A549 (cell line): Measurements from ENCODE around the gene AFG3L2. TPM values are rescaled to one million over a fixed set of nuclear protein-coding genes. Genes with fewer than 3 reads are reported as not detected.

ENCODE experiments used
- ATAC-seq, 2 experiments: fragments of 200-7000 bp in 1 of 2; fragments of >200 bp in 1 of 2; cut with Nextera tagmentation in 1 of 2; cut with Tn5 transposase in 1 of 2; 3 replicates each; pipeline versions ENCODE4 v1.8.0 to v1.9.1; 2018 to 2020; ENCODE audit warnings: mild to moderate bottlenecking in 1 of 2, moderate library complexity in 1 of 2
- CTCF ChIA-PET: fragments of 300-600 bp; sonication (Branson Sonifier 250); formaldehyde crosslinking; extraction: SDS; loops from one replicate; lab custom pipeline; 2021; ENCODE audit warnings: antibody characterized with exemption, inconsistent platforms; lab: Yijun Ruan, JAX
- POLR2A ChIA-PET: fragments of 350-600 bp; formaldehyde crosslinking; extraction: SDS; loops from one replicate; lab custom pipeline; 2021; ENCODE audit warnings: antibody characterized with exemption, inconsistent platforms; lab: Yijun Ruan, JAX
- DNase-seq, 2 experiments: peaks; one replicate each; pipeline versions ENCODE4 v3.0.0 to v3.0.0-alpha.2; 2011 to 2016; ENCODE audit warnings: low read depth in 1 of 2, low spot score in 1 of 2
- FAIRE-seq: peaks from 2 replicates; lab custom pipeline; 2011; peaks lifted over from hg19 to GRCh38; lab: Jason Lieb, UNC
- H3K27ac ChIP-seq, 2 experiments: fragments of >200 bp; sonication (Bioruptor Twin); formaldehyde crosslinking; 3 replicates each; pipeline ENCODE4 v1.5.1; 2016 to 2017
- H3K4me1 ChIP-seq: fragments of >200 bp; sonication (Bioruptor Twin); formaldehyde crosslinking; 3 replicates; pipeline ENCODE4 v1.6.1; 2016
- H3K4me2 ChIP-seq: fragments of >200 bp; sonication (Bioruptor Twin); formaldehyde crosslinking; 3 replicates; pipeline ENCODE4 v1.6.1; 2016
- H3K4me3 ChIP-seq: fragments of >200 bp; sonication (Bioruptor Twin); formaldehyde crosslinking; 3 replicates; pipeline ENCODE4 v1.5.1; 2016
- H3K9me3 ChIP-seq: fragments of >200 bp; sonication (Bioruptor Twin); formaldehyde crosslinking; 3 replicates; pipeline ENCODE4 v1.6.1; 2016
- BHLHE40 ChIP-seq: IDR thresholded peaks from 2 replicates; pipeline ENCODE4 v1.6.1; 2012; ENCODE audit warnings: low read depth, low read length, inconsistent platforms
- CHD2 ChIP-seq: fragments of 150-350 bp; IDR thresholded peaks from 2 replicates; pipeline ENCODE4 v1.6.1; 2014; ENCODE audit warnings: low read length; ENCODE audit not compliant: partially characterized antibody
- EHMT2 ChIP-seq: fragments of 200-600 bp; sonication (generic); IDR thresholded peaks from 2 replicates; pipeline ENCODE4 v1.6.1; 2016; ENCODE audit warnings: antibody characterized with exemption, low read depth, mild to moderate bottlenecking, moderate library complexity
- HDAC2 ChIP-seq: fragments of 200-600 bp; sonication (generic); IDR thresholded peaks from 2 replicates; pipeline ENCODE4 v1.6.1; 2016
- HEYL ChIP-seq: fragments of 250-450 bp; sonication (Bioruptor Pico); IDR thresholded peaks from 2 replicates; pipeline ENCODE4 v1.8.0; 2021; ENCODE audit warnings: mild to moderate bottlenecking, moderate library complexity
- JUN ChIP-seq, 2 experiments: fragments of >200 bp; sonication (Bioruptor Twin); formaldehyde crosslinking; IDR thresholded peaks; 2 replicates in 1 of 2; 3 replicates in 1 of 2; pipeline ENCODE4 v1.6.1; 2016 to 2017
- KDM1A ChIP-seq: fragments of 200-600 bp; sonication (generic); IDR thresholded peaks from 2 replicates; pipeline ENCODE4 v1.6.1; 2016; ENCODE audit warnings: low read depth, mild to moderate bottlenecking
- KDM5A ChIP-seq: fragments of 200-600 bp; sonication (generic); IDR thresholded peaks from 2 replicates; pipeline ENCODE4 v1.6.1; 2016; ENCODE audit warnings: antibody characterized with exemption, mild to moderate bottlenecking
- MAFK ChIP-seq: fragments of 450-650 bp; IDR thresholded peaks from 2 replicates; pipeline ENCODE4 v1.6.1; 2014; ENCODE audit not compliant: partially characterized antibody
- MAX ChIP-seq: IDR thresholded peaks from 2 replicates; pipeline ENCODE4 v1.6.1; 2012
- PHF8 ChIP-seq: fragments of 200-600 bp; sonication (generic); IDR thresholded peaks from 2 replicates; pipeline ENCODE4 v1.6.1; 2016; ENCODE audit warnings: low read depth, mild to moderate bottlenecking, antibody characterized with exemption, moderate library complexity, borderline replicate concordance
- POLR2A ChIP-seq: IDR thresholded peaks from 2 replicates; pipeline ENCODE4 v1.6.1; 2012; ENCODE audit warnings: mild to moderate bottlenecking, low read length
- RAD21 ChIP-seq, 2 experiments: fragments of >200 bp in 1 of 2; sonication (Bioruptor Twin) in 1 of 2; formaldehyde crosslinking in 1 of 2; IDR thresholded peaks in 1 of 2; conservative IDR thresholded peaks in 1 of 2; 2 replicates in 1 of 2; 3 replicates in 1 of 2; pipeline ENCODE4 v1.6.1; 2012 to 2018; ENCODE audit warnings: inconsistent platforms in 1 of 2
- REST ChIP-seq: fragments of 200-600 bp; sonication (generic); IDR thresholded peaks from 2 replicates; pipeline ENCODE4 v1.6.1; 2016; ENCODE audit warnings: antibody characterized with exemption, mild to moderate bottlenecking, moderate library complexity
- SREBF2 ChIP-seq: fragments of 450-650 bp; IDR thresholded peaks from 2 replicates; pipeline ENCODE4 v1.6.1; 2014; ENCODE audit warnings: mild to moderate bottlenecking, moderate library complexity
- TFCP2L1 ChIP-seq: fragments of 250-450 bp; sonication (Bioruptor Pico); IDR thresholded peaks from 2 replicates; pipeline ENCODE4 v1.5.0; 2021; ENCODE audit warnings: mild to moderate bottlenecking
- ZC3H11A ChIP-seq: fragments of 450-650 bp; IDR thresholded peaks from 2 replicates; pipeline ENCODE4 v1.6.1; 2014; ENCODE audit warnings: antibody characterized with exemption, mild to moderate bottlenecking
- ZNF302 ChIP-seq: fragments of 250-450 bp; sonication (Bioruptor Pico); IDR thresholded peaks from 2 replicates; pipeline ENCODE4 v1.9.0; 2021; ENCODE audit warnings: inconsistent platforms, mild to moderate bottlenecking, moderate library complexity
- ZSCAN20 ChIP-seq: fragments of 250-450 bp; sonication (Bioruptor Pico); IDR thresholded peaks from 2 replicates; pipeline ENCODE4 v1.8.0; 2022; ENCODE audit warnings: mild to moderate bottlenecking, moderate library complexity
- WGBS: methylation state at CpG from one replicate; pipeline ENCODE4 v1.1.6; 2017; ENCODE audit errors: missing lambda C conversion rate; 5-methylcytosine and 5-hydroxymethylcytosine counted together
- polyA plus RNA-seq, 4 experiments: library from polyadenylated mRNA; depleted of rRNA in 3 of 4; stranded (reverse); fragments of >200 nt; fragmentation: RNase III in 1 of 4; extraction: RNeasy Plus Mini Kit Qiagen cat#74134 plus additional on column Dnase treatment in 1 of 4; gene quantifications; 2 replicates in 3 of 4; 3 replicates in 1 of 4; pipeline ENCODE4 v1.2.3, GENCODE V29; 2011 to 2017
- TF ChIP-seq, protein P1 (sequence below): fragments of >200 bp; sonication (Bioruptor Twin); formaldehyde crosslinking; IDR thresholded peaks from 2 replicates; pipeline ENCODE4 v1.6.1; 2016
- TF ChIP-seq, protein P2 (sequence below): IDR thresholded peaks from 2 replicates; pipeline ENCODE4 v1.6.1; 2012

Gene AFG3L2
- polyA plus RNA-seq, 2 of the 4 experiments (the other 2 are of a cell fraction): 33.7 to 56.4 TPM

- no peak overlapping the region for H3K4me3 ChIP-seq
- TF ChIP-seq TFCP2L1 (CRISPR knock-in tag) (no peak), ZC3H11A (no peak), POLR2A (no peak), HEYL (CRISPR knock-in tag) (no peak), EHMT2 (no peak)
- DNase-seq: no peak
- no peaks in the 10 kb centered on the region for H3K9me3 ChIP-seq
- no peak for FAIRE-seq
- H3K27ac ChIP-seq: no peak overlapping the region
- no peak; a peak in 1 of 6 replicates for ATAC-seq
- 87% methylated on average over 7 of the region's 7 CpGs for WGBS
- peaks cover 14% of the 10 kb centered on the region for H3K4me1 ChIP-seq
- no peak overlapping the region for H3K4me2 ChIP-seq
- ChIA-PET POLR2A (no interaction called here), CTCF (interaction anchor here (1.6 to 2.0 kb wide), 2 partner anchors 15 to 22 kb away, joined by 4 read pairs; no protein-coding TSS in a partner anchor)
Observed at GRCh38 chr18:12335503-12335902, 41.5 kb downstream of the AFG3L2 start.

GRCh38 chr18:12334863-12335262 lies 42.2 kb downstream of the AFG3L2 start:
- Histone ChIP-seq H3K4me3 (no peak overlapping the region), H3K27ac (no peak overlapping the region), H3K4me1 (peaks cover 14% of the 10 kb centered on the region), H3K9me3 (no peaks in the 10 kb centered on the region), H3K4me2 (no peak overlapping the region)
- ChIA-PET CTCF (interaction anchor here (1.6 to 2.0 kb wide), 2 partner anchors 15 to 21 kb away, joined by 4 read pairs; no protein-coding TSS in a partner anchor), POLR2A (no interaction called here)
- no peak for DNase-seq
- no peak for FAIRE-seq
- WGBS: 96% methylated on average over 2 of the region's 2 CpGs
- TF ChIP-seq, protein P1, sequence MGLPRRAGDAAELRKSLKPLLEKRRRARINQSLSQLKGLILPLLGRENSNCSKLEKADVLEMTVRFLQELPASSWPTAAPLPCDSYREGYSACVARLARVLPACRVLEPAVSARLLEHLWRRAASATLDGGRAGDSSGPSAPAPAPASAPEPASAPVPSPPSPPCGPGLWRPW: no peak
- TF ChIP-seq MAX (no peak), KDM5A (no peak), ZNF302 (CRISPR knock-in tag) (no peak), MAFK (no peak), PHF8 (no peak), EHMT2 (no peak), SREBF2 (no peak), CHD2 (no peak), RAD21 (conservative IDR thresholded peaks at IDR 0.05 in 1 of 2, IDR thresholded peaks at IDR 0.05 in 1 of 2) (no peak), HDAC2 (no peak), REST (no peak), KDM1A (no peak), ZSCAN20 (no peak), BHLHE40 (no peak), JUN (IDR thresholded peaks at IDR 0.05) (no peak)
- TF ChIP-seq, protein P2, sequence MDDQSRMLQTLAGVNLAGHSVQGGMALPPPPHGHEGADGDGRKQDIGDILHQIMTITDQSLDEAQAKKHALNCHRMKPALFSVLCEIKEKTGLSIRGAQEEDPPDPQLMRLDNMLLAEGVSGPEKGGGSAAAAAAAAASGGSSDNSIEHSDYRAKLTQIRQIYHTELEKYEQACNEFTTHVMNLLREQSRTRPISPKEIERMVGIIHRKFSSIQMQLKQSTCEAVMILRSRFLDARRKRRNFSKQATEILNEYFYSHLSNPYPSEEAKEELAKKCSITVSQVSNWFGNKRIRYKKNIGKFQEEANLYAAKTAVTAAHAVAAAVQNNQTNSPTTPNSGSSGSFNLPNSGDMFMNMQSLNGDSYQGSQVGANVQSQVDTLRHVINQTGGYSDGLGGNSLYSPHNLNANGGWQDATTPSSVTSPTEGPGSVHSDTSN: no peak
- no peak for ATAC-seq

GRCh38 chr18:12334366-12334808 lies 42.6 kb downstream of the AFG3L2 start:
- ATAC-seq (no peak; a peak in 1 of 6 replicates), DNase-seq (no peak)
- H3K4me1 ChIP-seq: peaks cover 14% of the 10 kb centered on the region
- POLR2A ChIA-PET: no interaction called here
- no peak for TF ChIP-seq EHMT2
- TF ChIP-seq, all 56 proteins: peak for 0
- 88% methylated on average over 2 of the region's 2 CpGs for WGBS
- no peak overlapping the region for H3K4me2 ChIP-seq
- H3K27ac ChIP-seq: no peak overlapping the region
- H3K4me3 ChIP-seq: no peak overlapping the region
- CTCF ChIA-PET: interaction anchor here (1.6 to 2.0 kb wide), 2 partner anchors 14 to 20 kb away, joined by 4 read pairs; no protein-coding TSS in a partner anchor
- no peak for FAIRE-seq
- H3K9me3 ChIP-seq: no peaks in the 10 kb centered on the region
